H1 (cell line): ENCODE data around the gene GPR162. TPM values are rescaled to one million over a fixed set of nuclear protein-coding genes. Genes with fewer than 3 reads are reported as not detected.
A peak's percentile ranks its signal among the peaks of the same experiment; 100 is the strongest.

Experiments
- CTBP2 ChIP-seq: IDR thresholded peaks from 2 replicates; pipeline ENCODE4 v1.7.0; 2011; ENCODE audit warnings: borderline replicate concordance, mild to moderate bottlenecking, moderate library complexity, mixed read lengths, low read length; ENCODE audit not compliant: insufficient read depth, insufficient read length
- E2F6 ChIP-seq: IDR thresholded peaks from 2 replicates; pipeline ENCODE4 v1.6.1; 2012; ENCODE audit warnings: inconsistent platforms
- EGR1 ChIP-seq: IDR thresholded peaks from 2 replicates; pipeline ENCODE4 v1.6.1; 2011; ENCODE audit warnings: low read depth, low read length, borderline replicate concordance
- EP300 ChIP-seq, 2 experiments: IDR thresholded peaks; 1 replicate in 1 of 2; 2 replicates in 1 of 2; pipeline ENCODE4 v1.6.1; 2011 to 2012; ENCODE audit warnings: low read depth in 2 of 2, low read length in 2 of 2, mild to moderate bottlenecking in 2 of 2, borderline replicate concordance in 1 of 2, inconsistent platforms in 1 of 2, moderate library complexity in 1 of 2
- EZH2 ChIP-seq: fragments of 200-600 bp; sonication (generic); IDR thresholded peaks from 2 replicates; pipeline ENCODE4 v1.7.1; 2012; ENCODE audit warnings: low read depth, mild to moderate bottlenecking, moderate library complexity, low read length, inconsistent platforms; ENCODE audit not compliant: severe bottlenecking
- FOSL1 ChIP-seq: IDR thresholded peaks from 2 replicates; pipeline ENCODE4 v1.6.1; 2011; ENCODE audit warnings: mild to moderate bottlenecking, low read depth, low read length, moderate library complexity; ENCODE audit not compliant: insufficient read depth
- HDAC2 ChIP-seq, 2 experiments: fragments of 300-600 bp in 1 of 2; sonication (generic) in 1 of 2; IDR thresholded peaks; 2 replicates each; pipeline ENCODE4 v1.6.1; 2011 to 2012; ENCODE audit warnings: low read depth in 2 of 2, low read length in 2 of 2, mild to moderate bottlenecking in 2 of 2, moderate library complexity in 2 of 2, borderline replicate concordance in 1 of 2, inconsistent platforms in 1 of 2
- JUND ChIP-seq: IDR thresholded peaks from 2 replicates; pipeline ENCODE4 v1.6.1; 2011; ENCODE audit warnings: mild to moderate bottlenecking, improper control_type of control experiment, low read length
- KDM4A ChIP-seq: IDR thresholded peaks from one replicate; pipeline ENCODE4 v1.7.1; 2012; ENCODE audit warnings: low read depth, mild to moderate bottlenecking, moderate library complexity, low read length, inconsistent platforms; ENCODE audit not compliant: severe bottlenecking
- MAFK ChIP-seq: IDR thresholded peaks from 2 replicates; pipeline ENCODE4 v1.6.1; 2012; ENCODE audit warnings: low read depth, mild to moderate bottlenecking, improper control_type of control experiment, low read length
- MAX ChIP-seq: IDR thresholded peaks from 2 replicates; pipeline ENCODE4 v1.6.1; 2012; ENCODE audit warnings: inconsistent platforms
- POLR2AphosphoS5 ChIP-seq: IDR thresholded peaks from 2 replicates; pipeline ENCODE4 v1.6.1; 2011; ENCODE audit warnings: low read depth, low read length
- POU5F1 ChIP-seq: IDR thresholded peaks from 2 replicates; pipeline ENCODE4 v1.6.1; 2011; ENCODE audit warnings: low read depth, mild to moderate bottlenecking, low read length, moderate library complexity
- RFX5 ChIP-seq: IDR thresholded peaks from 2 replicates; pipeline ENCODE4 v1.6.1; 2011; ENCODE audit warnings: low read depth, low read length, improper control_type of control experiment, borderline replicate concordance
- SAP30 ChIP-seq: fragments of 300-600 bp; sonication (generic); IDR thresholded peaks from 2 replicates; pipeline ENCODE4 v1.7.1; 2012; ENCODE audit warnings: low read length, moderate library complexity, mild to moderate bottlenecking, inconsistent platforms; ENCODE audit not compliant: insufficient read depth, insufficient replicate concordance
- SIX5 ChIP-seq: IDR thresholded peaks from 2 replicates; pipeline ENCODE4 v1.6.1; 2011; ENCODE audit warnings: mild to moderate bottlenecking, low read depth, low read length
- SP1 ChIP-seq: IDR thresholded peaks from 2 replicates; pipeline ENCODE4 v1.6.1; 2011; ENCODE audit warnings: low read depth, low read length
- SP2 ChIP-seq: IDR thresholded peaks from 2 replicates; pipeline ENCODE4 v1.6.1; 2012; ENCODE audit warnings: mild to moderate bottlenecking, low read length, inconsistent platforms
- SP4 ChIP-seq: IDR thresholded peaks from 2 replicates; pipeline ENCODE4 v1.6.1; 2012; ENCODE audit warnings: low read length, inconsistent platforms
- TAF1 ChIP-seq: IDR thresholded peaks from 2 replicates; pipeline ENCODE4 v1.6.1; 2011; ENCODE audit warnings: mild to moderate bottlenecking, low read depth, low read length
- TAF7 ChIP-seq: optimal IDR thresholded peaks from 2 replicates; pipeline ENCODE3; 2011; ENCODE audit warnings: low read depth, mild to moderate bottlenecking, inconsistent platforms, low read length, moderate library complexity, borderline replicate concordance
- YY1 ChIP-seq: IDR thresholded peaks from 2 replicates; pipeline ENCODE4 v1.6.1; 2011; ENCODE audit warnings: low read depth, mild to moderate bottlenecking, low read length
- polyA plus RNA-seq, 7 experiments: library from polyadenylated mRNA; depleted of rRNA in 3 of 7; stranded (reverse) in 5 of 7; unstranded in 2 of 7; fragments of >200 nt in 5 of 7; fragments of 200-250 nt in 2 of 7; gene quantifications; 1 replicate in 5 of 7; 2 replicates in 1 of 7; 4 replicates in 1 of 7; pipeline versions ENCODE4 v1.2.1 to v1.2.3, GENCODE V29; 2011 to 2013; ENCODE audit warnings: missing spikeins in 2 of 7, mixed read lengths in 2 of 7
- total RNA-seq: library from RNA; stranded (reverse); fragmentation: NEBNext Ultra II Directional; extraction: Animal tissue kit (Norgen Biotek cat#: 25700); gene quantifications from 2 replicates; pipeline ENCODE4 v1.2.1, GENCODE V29; 2021

The GPR162 gene
- total and polyA plus RNA-seq, 2 of the 8 experiments (the other 6 are each of a cell fraction or from before 2014, with no cell fraction given): 7.3 to 8.8 TPM

DNA sequence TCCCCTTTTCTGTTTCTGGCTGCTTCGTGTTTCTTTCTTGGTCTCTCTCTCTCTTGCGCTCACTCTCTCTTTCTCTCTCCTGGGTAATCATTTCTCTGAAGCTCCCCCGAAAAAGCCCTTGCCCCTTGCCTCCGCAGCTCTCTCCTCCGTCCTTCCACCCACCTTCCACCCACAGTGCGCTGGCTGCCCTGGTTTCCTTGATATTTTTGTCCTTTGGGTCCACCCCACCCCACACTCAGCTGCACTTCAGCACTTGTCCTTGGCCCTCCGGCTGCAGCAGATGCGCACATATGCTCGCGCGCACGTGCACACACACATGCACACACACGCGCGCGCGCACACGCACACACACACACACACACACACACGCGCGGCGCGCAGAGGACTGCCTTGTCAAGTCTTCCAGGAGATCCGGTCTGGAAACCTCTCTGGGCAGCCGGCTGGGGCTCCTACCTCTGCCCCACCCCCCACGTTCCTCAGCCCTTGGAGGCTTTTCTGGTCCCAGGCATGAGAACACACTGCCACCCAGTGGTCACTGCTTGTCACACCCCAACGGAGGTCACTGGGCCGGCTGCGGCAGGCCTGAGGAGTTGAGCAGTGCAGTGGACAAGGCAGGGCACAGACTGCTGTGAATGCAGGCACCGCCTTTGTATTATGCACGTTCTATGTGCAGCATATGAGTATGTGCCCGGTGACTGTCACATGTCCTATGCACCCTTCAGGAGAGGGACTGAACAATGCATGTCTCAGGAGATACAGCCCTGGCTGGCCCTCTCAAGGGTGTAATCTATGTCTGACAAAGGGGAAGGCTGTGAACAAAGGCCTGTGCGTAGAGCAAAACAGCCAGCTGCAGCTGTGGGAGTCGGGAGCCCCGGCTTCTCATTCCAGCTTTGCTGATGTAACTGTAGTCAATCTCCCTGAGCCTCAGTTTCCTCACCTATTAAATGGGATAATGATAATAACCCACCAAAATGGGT lies 42.8 kb upstream of the GPR162 start (continued):
- TF ChIP-seq RFX5: no peak
- TF ChIP-seq HDAC2 (IDR thresholded peaks at IDR 0.05; ENCODE audit: borderline replicate concordance in 1 of 2, low read depth in 2 of 2, low read length in 2 of 2): no peak; a peak in 1 of 4 replicates
- TF ChIP-seq TAF1: 0 out of 2 replicates have a peak, but pooled peaks have one; percentile 47
- TF ChIP-seq SP1: peak; percentile 41; the same call in 1 of the 2 replicates
- peak; percentile 88 for TF ChIP-seq MAX
- TF ChIP-seq SP4: no peak
- TF ChIP-seq EZH2: peak; percentile 10
- TF ChIP-seq MAFK: no peak
- peak; percentile 32 for TF ChIP-seq SAP30
- TF ChIP-seq SIX5: no peak
- TF ChIP-seq SP2: no peak
- 0 out of 2 replicates have a peak, but pooled peaks have one; percentile 19 for TF ChIP-seq EGR1
- TF ChIP-seq POU5F1: no peak
- TF ChIP-seq KDM4A: peak; percentile 60
- TF ChIP-seq E2F6: peak; percentile 22; the same call in 1 of the 2 replicates
- no peak for TF ChIP-seq JUND
- peak; percentile 46 for TF ChIP-seq POLR2AphosphoS5
- TF ChIP-seq CTBP2: no peak
- TF ChIP-seq EP300 (IDR thresholded peaks at IDR 0.05; ENCODE audit: borderline replicate concordance in 1 of 2, low read depth in 2 of 2, low read length in 2 of 2): peak in 1 of 2 experiments; percentile 17; a peak in 1 of 3 replicates
- no peak for TF ChIP-seq YY1
- TF ChIP-seq FOSL1: no peak
- no peak for TF ChIP-seq TAF7
